Keratinocyte (primary cell): ENCODE data around the gene NUDT14.

ENCODE experiments used
- EZH2 ChIP-seq: IDR thresholded peaks from one replicate; pipeline ENCODE4 v1.6.1; 2012; ENCODE audit warnings: inconsistent platforms, mild to moderate bottlenecking, low read length, moderate library complexity
- TF ChIP-seq, protein P1 (sequence below), 3 experiments: IDR thresholded peaks in 1 of 3; conservative IDR thresholded peaks in 1 of 3; optimal IDR thresholded peaks in 1 of 3; 2 replicates in 2 of 3; 3 replicates in 1 of 3; pipeline versions ENCODE3 to v1.5.1; 2011; ENCODE audit warnings: low read length in 3 of 3, mild to moderate bottlenecking in 3 of 3, moderate library complexity in 2 of 3, control low read depth in 1 of 3, inconsistent platforms in 1 of 3; ENCODE audit not compliant: insufficient read depth in 2 of 3; ENCODE audit errors: extremely low read depth in 1 of 3

- TF ChIP-seq, protein P1, sequence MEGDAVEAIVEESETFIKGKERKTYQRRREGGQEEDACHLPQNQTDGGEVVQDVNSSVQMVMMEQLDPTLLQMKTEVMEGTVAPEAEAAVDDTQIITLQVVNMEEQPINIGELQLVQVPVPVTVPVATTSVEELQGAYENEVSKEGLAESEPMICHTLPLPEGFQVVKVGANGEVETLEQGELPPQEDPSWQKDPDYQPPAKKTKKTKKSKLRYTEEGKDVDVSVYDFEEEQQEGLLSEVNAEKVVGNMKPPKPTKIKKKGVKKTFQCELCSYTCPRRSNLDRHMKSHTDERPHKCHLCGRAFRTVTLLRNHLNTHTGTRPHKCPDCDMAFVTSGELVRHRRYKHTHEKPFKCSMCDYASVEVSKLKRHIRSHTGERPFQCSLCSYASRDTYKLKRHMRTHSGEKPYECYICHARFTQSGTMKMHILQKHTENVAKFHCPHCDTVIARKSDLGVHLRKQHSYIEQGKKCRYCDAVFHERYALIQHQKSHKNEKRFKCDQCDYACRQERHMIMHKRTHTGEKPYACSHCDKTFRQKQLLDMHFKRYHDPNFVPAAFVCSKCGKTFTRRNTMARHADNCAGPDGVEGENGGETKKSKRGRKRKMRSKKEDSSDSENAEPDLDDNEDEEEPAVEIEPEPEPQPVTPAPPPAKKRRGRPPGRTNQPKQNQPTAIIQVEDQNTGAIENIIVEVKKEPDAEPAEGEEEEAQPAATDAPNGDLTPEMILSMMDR (optimal IDR thresholded peaks at IDR 0.05 in 1 of 3, IDR thresholded peaks at IDR 0.05 in 1 of 3, conservative IDR thresholded peaks at IDR 0.05 in 1 of 3; ENCODE audit: extremely low read depth in 1 of 3, insufficient read depth in 2 of 3, low read length in 3 of 3) = no peak
- no peak for TF ChIP-seq EZH2
Measured at GRCh38 chr14:105217774-105218173, 36.7 kb upstream of the NUDT14 start.
